ENCODE measurements around the gene C14orf180.

- TF ChIP-seq EZH2 (IDR thresholded peaks at IDR 0.05) (no peak), POLR2AphosphoS5 (IDR thresholded peaks at IDR 0.05; ENCODE audit: borderline replicate concordance, low read depth, low read length) (no peak)
Observed at GRCh38 chr14:104596927-104597351, 17.4 kb downstream of the C14orf180 start.
